OCI-LY1 (cell line): ENCODE results near the gene DUSP22.

ENCODE experiments used
- EZH2 ChIP-seq: fragments of 200-600 bp; sonication (generic), shearing (Covaris generic); IDR thresholded peaks from 2 replicates; pipeline ENCODE4 v1.8.0; 2017; ENCODE audit warnings: borderline replicate concordance, mixed run types, mild to moderate bottlenecking, antibody characterized with exemption, low read length, moderate library complexity, mixed read lengths
- TF ChIP-seq, protein P1 (sequence below): fragments of 200-600 bp; sonication (generic), shearing (Covaris generic); IDR thresholded peaks from 2 replicates; pipeline ENCODE4 v1.5.1; 2017; ENCODE audit warnings: mild to moderate bottlenecking, antibody characterized with exemption, low read length, moderate library complexity, mixed read lengths

DNA sequence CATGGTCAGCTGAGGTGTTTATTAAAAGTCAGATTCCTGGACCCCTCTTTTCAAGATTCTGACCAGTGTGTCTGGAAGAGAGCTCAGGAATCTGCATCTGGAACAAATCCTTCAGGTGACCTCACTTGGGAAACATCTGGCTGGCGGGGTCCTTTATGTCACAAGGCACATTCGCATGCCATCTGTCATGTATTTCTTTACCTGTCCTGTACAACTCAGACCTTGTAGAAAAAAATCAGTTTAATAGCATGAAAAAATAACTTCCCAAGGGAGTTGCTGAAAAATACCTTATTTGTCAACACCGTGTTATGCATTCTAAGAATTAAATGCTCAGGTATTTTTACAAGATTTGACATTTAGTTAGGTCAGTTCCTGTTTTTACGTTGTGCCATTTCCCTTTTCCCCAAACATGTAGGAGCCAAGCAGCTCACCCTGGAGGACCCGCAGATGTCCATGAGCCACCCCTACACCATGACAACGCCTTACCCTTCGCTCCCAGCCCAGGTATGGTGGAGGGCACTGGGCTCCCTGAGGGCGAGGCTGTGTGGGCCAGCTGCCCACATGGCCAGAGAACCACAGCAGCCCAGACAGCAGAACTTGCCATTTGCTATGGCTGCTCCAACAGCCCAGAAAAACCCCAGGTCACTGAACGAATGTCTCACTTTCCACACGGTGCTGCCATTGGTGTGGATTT, 103.3 kb downstream of the DUSP22 start:
- TF ChIP-seq, protein P1, sequence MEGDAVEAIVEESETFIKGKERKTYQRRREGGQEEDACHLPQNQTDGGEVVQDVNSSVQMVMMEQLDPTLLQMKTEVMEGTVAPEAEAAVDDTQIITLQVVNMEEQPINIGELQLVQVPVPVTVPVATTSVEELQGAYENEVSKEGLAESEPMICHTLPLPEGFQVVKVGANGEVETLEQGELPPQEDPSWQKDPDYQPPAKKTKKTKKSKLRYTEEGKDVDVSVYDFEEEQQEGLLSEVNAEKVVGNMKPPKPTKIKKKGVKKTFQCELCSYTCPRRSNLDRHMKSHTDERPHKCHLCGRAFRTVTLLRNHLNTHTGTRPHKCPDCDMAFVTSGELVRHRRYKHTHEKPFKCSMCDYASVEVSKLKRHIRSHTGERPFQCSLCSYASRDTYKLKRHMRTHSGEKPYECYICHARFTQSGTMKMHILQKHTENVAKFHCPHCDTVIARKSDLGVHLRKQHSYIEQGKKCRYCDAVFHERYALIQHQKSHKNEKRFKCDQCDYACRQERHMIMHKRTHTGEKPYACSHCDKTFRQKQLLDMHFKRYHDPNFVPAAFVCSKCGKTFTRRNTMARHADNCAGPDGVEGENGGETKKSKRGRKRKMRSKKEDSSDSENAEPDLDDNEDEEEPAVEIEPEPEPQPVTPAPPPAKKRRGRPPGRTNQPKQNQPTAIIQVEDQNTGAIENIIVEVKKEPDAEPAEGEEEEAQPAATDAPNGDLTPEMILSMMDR = no peak
- no peak for TF ChIP-seq EZH2
